Large intestine (tissue), 3 donors: ENCODE results near the gene LEFTY2. TPM values are rescaled to one million over a fixed set of nuclear protein-coding genes. Genes with fewer than 3 reads are reported as not detected.

Source experiments
- DNase-seq, 2 donors: peaks; one replicate each; pipeline versions ENCODE4 v3.0.0 to v3.0.0-alpha.2; 2013
- H3K27ac ChIP-seq: one replicate; pipeline ENCODE4 v1.5.1; 2013; ENCODE audit warnings: low read length
- H3K27me3 ChIP-seq: 2 replicates; pipeline ENCODE4 v1.6.1; 2013; ENCODE audit warnings: low read length; ENCODE audit not compliant: control insufficient read depth, insufficient read depth
- H3K36me3 ChIP-seq: 2 replicates; pipeline ENCODE4 v1.6.1; 2013; ENCODE audit warnings: low read length; ENCODE audit not compliant: control insufficient read depth, insufficient read depth
- H3K4me1 ChIP-seq: one replicate; pipeline ENCODE4 v1.6.1; 2013; ENCODE audit warnings: low read length; ENCODE audit not compliant: control insufficient read depth, insufficient read depth
- H3K4me3 ChIP-seq: one replicate; pipeline ENCODE4 v1.5.1; 2013; ENCODE audit warnings: low read length
- H3K9me3 ChIP-seq: one replicate; pipeline ENCODE4 v1.6.1; 2013; ENCODE audit warnings: mild to moderate bottlenecking, low read depth, low read length, moderate library complexity; ENCODE audit not compliant: control insufficient read depth
- WGBS: methylation state at CpG from one replicate; pipeline ENCODE4 v1.1.5; 2013; ENCODE audit warnings: low lambda C conversion rate; ENCODE audit not compliant: insufficient coverage; 5-methylcytosine and 5-hydroxymethylcytosine counted together
- polyA plus RNA-seq: library from polyadenylated mRNA; unstranded; fragments of 120-200 nt; gene quantifications from one replicate; pipeline ENCODE4 v1.2.1, GENCODE V29; 2013

Gene LEFTY2
- polyA plus RNA-seq, 1 donor = 0.25 TPM

DNA sequence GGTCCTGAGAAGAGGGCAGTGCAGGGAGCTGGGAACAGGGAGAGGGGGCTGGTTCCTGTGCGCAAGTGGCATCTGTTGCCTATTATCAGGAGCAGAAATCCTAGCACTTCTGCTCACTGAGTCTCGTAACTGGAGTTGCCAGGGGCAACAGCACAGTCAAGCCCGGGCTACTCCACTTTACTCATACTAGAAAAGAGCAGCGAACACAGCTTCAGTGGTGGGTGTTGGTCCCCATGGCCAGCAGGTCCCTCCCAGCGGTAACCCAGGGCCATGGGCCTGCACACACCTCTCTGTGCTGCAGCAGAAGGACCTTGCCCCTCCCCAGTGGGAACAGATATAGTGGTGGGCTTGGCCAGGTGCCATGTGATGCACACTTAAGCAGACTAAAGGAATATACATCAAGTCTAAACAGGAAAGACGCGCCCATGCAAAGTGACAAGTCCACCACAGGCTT is 25.5 kb downstream of the LEFTY2 start:
- DNase-seq = no peak
- Histone ChIP-seq H3K36me3 (peaks cover 36% of the 10 kb centered on the region), H3K4me1 (peaks cover 10% of the 10 kb centered on the region), H3K4me3 (no peak overlapping the region), H3K27ac (no peak overlapping the region), H3K27me3 (no peaks in the 10 kb centered on the region), H3K9me3 (no peaks in the 10 kb centered on the region)
- no CpG with 5 or more reads among the region's 7 CpGs for WGBS

DNA sequence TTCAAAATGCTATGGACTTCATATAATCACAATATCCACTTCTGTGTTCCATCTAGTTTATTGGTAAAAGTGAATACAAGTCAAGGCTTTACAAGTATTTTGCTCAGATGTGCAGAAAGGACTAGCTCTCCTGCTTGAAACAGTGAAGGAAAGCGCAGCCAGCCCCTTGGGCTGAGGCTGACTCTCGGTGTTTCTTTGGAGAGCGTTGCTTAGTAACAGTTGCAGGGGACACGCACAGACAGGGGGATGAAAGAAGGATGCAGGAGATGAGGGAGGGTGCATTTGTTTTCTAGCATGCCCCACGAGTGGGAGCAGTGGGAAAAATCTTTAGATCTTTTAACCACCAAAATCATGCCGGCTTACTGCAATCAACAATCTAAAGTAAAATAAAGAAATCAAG is 26.1 kb downstream of the LEFTY2 start:
- no peak for DNase-seq
- Histone ChIP-seq H3K36me3 (peaks cover 31% of the 10 kb centered on the region), H3K27ac (no peak overlapping the region), H3K4me3 (no peak overlapping the region), H3K4me1 (peaks cover 10% of the 10 kb centered on the region), H3K27me3 (no peaks in the 10 kb centered on the region), H3K9me3 (no peaks in the 10 kb centered on the region)
- 80% methylated on average over 3 of the region's 6 CpGs for WGBS

DNA sequence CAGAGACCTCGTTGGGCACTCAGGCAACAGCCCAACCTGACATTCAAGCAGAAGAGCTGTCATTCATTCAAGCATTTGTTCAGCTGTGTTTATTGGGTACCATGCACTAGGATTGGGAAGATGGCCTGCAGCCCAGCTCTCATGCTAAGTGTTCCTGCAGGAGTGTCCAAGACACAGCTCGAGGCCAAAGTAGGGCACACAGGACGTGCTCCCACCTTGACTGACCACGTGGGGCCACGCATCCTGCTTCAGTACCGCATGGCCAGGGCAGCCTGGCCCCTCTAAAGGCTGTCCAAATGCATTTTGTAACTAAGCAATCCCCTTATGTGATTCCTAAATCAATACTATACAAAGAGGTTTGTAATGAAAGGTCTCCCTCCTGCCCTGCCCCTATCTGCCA is 26.6 kb downstream of the LEFTY2 start:
- no CpG with 5 or more reads among the region's 6 CpGs for WGBS
- Histone ChIP-seq H3K4me1 (peaks cover 10% of the 10 kb centered on the region), H3K9me3 (no peaks in the 10 kb centered on the region), H3K4me3 (no peak overlapping the region), H3K36me3 (peaks cover 27% of the 10 kb centered on the region), H3K27ac (no peak overlapping the region), H3K27me3 (no peaks in the 10 kb centered on the region)
- DNase-seq = no peak

DNA sequence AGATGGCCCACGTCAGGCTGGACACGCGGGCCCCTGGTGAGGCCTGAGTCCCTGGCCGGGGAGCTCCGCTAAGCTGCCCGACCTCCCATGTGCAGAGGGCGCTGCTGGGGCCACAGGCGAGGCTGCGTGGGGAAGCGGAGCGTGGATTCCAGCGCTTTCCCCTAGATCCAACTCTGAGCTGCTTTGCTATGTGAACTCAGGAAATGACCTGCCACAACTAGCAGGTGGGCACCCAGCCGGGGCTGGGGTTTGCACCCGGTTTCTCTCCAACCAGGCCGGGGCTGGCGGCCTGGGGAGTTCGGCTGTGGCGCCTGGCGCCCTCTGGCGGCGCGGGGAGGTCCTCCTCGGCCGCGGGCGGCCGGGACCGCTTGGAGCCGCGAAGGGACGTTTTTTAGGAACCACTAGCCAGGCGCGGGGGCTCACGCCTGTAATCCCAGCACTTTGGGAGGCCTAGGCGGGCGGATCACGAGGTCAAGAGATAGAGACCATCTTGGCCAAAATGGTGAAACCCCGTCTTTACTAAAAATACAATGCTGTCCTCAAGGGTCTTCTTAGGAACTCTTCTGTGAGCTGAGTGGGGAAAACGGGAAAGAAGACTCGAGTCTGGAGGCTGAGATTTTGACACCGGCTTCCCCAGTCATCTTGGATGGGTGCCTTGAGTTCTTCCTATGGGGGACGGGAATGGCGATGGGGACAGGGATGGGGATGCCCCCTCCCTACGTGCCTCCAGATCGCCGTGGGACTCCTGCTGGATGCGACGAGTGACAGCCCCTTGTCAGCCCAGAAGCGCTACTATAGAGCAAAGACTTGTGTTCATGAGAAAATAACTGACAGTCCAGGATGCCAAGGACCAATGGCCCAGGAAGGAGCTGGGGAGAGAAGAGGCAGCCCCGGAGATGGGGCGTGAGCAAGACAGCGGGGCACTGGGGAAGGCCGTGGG is 29.6 kb downstream of the LEFTY2 start:
- no peak overlapping the region for H3K27ac ChIP-seq
- H3K4me3 ChIP-seq = no peak overlapping the region
- WGBS = no CpG with 5 or more reads among the region's 53 CpGs

DNA sequence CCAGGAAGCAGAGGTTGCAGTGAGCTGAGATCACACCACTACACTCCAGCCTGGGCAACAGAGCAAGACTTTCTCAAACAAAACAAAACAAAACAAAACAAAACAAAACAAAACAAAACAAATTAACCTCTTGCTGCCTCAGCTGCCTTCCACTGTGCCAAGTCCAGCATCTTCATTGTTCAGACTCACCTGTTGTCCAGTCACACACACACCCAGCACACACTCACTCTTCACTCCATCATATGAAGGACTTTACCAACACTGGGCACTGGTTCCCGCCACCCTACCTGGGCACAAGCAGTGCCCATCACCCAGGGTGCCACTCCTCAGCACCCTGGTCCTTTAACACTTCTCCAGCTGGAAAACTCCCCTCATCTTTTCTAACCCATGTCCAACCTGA is 31.5 kb downstream of the LEFTY2 start:
- no peak for DNase-seq
- H3K4me1 ChIP-seq = peaks cover 10% of the 10 kb centered on the region
- peaks cover 2% of the 10 kb centered on the region for H3K36me3 ChIP-seq
- no peaks in the 10 kb centered on the region for H3K27me3 ChIP-seq
- H3K4me3 ChIP-seq = no peak overlapping the region
- no peaks in the 10 kb centered on the region for H3K9me3 ChIP-seq
- WGBS = no CpG with 5 or more reads among the region's 1 CpG
- H3K27ac ChIP-seq = no peak overlapping the region

More for the DNA sequence above, 29.6 kb downstream of the LEFTY2 start:
- peaks cover 10% of the 10 kb centered on the region for H3K4me1 ChIP-seq
- H3K9me3 ChIP-seq = no peaks in the 10 kb centered on the region
- H3K36me3 ChIP-seq = peaks cover 5% of the 10 kb centered on the region
- peak; percentile 30 to 61 for DNase-seq
- H3K27me3 ChIP-seq = no peaks in the 10 kb centered on the region

DNA sequence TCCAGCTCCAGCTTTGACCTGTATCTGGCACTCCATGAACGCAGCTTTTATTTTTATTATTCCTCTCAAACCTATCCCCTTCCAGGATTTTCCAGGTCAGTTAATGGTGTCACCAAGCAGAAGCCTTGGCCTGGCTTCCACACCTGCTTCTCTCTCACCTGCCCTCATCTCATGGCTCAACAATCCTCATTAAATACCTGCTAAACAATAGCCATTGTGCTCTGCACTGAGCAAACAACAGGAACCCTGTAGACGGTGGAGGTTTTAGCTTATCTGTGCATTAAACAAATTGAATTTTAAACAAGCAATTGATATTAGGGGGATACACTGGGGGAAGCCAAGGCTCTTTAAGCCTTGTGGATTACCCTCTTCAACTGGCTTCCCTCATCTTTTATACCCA is 32.2 kb downstream of the LEFTY2 start:
- H3K27ac ChIP-seq = no peak overlapping the region
- DNase-seq = no peak
- 40% methylated on average over 1 of the region's 2 CpGs for WGBS
- H3K9me3 ChIP-seq = no peaks in the 10 kb centered on the region
- H3K4me3 ChIP-seq = no peak overlapping the region
- H3K4me1 ChIP-seq = peaks cover 10% of the 10 kb centered on the region
- H3K36me3 ChIP-seq = peaks cover 2% of the 10 kb centered on the region
- H3K27me3 ChIP-seq = no peaks in the 10 kb centered on the region

DNA sequence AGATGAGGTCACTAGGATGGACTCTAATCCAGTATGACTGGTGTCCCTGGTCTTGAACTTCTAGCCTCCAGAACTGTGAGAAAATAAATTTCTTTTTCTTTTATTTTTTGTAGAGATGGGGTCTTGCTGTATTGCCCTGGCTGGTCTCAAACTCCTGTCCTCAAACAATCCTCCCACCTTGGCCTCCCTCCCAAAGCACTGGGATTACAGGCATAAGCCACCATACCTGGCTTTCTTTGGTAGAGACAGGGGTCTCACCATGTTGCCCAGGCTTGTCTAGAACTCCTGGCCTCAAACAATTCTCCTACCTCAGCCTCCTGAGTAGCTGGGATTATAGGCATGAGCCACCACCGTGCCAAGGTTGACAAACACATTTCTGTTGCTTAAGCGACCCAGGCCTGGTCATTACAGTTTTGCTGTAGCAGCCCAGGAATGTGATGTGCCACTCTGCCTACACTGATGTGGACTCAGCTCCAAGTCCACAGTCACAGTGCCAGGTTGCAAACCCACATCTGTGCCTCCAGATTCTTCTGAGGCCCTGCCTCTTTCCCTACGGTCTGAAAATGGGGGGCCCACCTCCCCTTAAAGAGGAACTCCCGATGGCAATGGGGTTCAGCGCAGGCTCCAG is 32.9 kb downstream of the LEFTY2 start:
- WGBS = no CpG with 5 or more reads among the region's 5 CpGs
- Histone ChIP-seq H3K36me3 (peaks cover 2% of the 10 kb centered on the region), H3K4me3 (no peak overlapping the region), H3K27me3 (no peaks in the 10 kb centered on the region), H3K4me1 (peaks cover 10% of the 10 kb centered on the region), H3K27ac (no peak overlapping the region), H3K9me3 (no peaks in the 10 kb centered on the region)
- DNase-seq = no peak

DNA sequence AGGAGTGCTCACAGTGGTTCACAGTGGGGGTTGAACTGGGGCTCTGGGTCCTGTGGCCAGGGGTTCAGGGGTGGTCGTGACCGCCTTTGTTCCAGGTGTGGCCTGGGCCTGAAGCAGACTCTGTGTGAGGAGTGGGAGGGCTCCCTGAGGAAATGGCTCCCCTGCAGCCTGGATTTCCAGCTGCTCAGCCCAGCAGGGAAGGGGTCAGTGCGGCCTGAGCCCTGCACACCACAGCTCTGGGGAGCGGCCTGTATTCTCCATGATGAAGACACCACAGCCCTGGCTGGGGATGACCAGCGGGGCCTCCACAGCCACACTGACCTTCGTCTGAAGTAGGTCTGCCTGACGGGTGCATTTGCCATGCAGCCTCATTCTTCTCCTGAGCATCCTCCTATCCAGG is 33.7 kb downstream of the LEFTY2 start:
- no peaks in the 10 kb centered on the region for H3K9me3 ChIP-seq
- H3K4me1 ChIP-seq = peaks cover 10% of the 10 kb centered on the region
- WGBS = 80% methylated on average over 1 of the region's 7 CpGs

DNA sequence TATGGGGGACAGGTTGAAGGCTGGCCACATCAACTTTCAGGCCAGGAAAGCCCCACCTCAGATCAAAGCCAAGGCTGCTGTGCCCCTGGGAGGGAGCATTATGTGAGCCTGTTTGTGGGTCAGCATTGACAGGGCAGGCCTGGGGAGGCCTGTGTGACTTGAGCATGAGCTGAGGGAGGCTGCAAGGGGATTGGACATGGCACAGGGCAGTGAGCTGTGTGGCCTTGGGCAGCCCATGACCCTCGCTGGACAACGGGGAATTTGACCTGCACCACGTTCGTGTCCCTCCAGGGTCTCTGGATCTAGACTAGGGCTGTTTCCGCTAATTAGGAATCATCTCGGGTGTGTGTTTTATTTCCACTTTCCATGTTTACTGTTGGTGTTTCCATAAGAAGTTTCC is 34.6 kb downstream of the LEFTY2 start:
- H3K27ac ChIP-seq = no peak overlapping the region
- no peaks in the 10 kb centered on the region for H3K27me3 ChIP-seq
- whole genome bisulfite sequencing = no CpG with 5 or more reads among the region's 6 CpGs
- H3K9me3 ChIP-seq = no peaks in the 10 kb centered on the region
- peaks cover 6% of the 10 kb centered on the region for H3K4me1 ChIP-seq
- no peak for DNase-seq
- no peaks in the 10 kb centered on the region for H3K36me3 ChIP-seq
- no peak overlapping the region for H3K4me3 ChIP-seq

More for the DNA sequence above, 33.7 kb downstream of the LEFTY2 start:
- no peak for DNase-seq
- no peak overlapping the region for H3K4me3 ChIP-seq
- no peaks in the 10 kb centered on the region for H3K36me3 ChIP-seq
- H3K27ac ChIP-seq = no peak overlapping the region
- no peaks in the 10 kb centered on the region for H3K27me3 ChIP-seq

DNA sequence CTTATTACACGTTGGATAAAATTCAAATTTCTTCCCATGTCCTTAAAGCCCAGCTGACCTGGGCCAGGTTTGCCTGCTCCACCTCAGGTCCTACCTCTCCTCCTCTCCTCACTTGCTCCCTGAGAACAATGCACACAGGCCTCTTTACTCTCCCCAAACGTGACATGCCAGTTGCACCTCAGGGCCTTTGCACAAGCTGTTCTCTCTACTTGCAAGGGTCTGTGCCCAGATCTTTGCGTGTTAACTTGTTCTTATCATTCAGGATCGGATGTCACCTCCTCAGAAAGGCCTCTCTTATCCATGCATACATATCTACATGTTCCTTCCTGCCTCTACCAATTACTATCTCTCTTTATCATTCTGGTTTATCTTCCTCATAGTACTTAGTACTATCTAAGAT is 37.4 kb downstream of the LEFTY2 start:
- Histone ChIP-seq H3K9me3 (no peaks in the 10 kb centered on the region), H3K27me3 (no peaks in the 10 kb centered on the region), H3K27ac (no peak overlapping the region), H3K36me3 (no peaks in the 10 kb centered on the region), H3K4me1 (no peaks in the 10 kb centered on the region), H3K4me3 (no peak overlapping the region)
- 82% methylated on average over 3 of the region's 4 CpGs for WGBS
- DNase-seq = no peak
